Naive thymus-derived CD4-positive, alpha-beta T cell (primary cell): Measurements from ENCODE around the gene FCN2. TPM values are rescaled to one million over a fixed set of nuclear protein-coding genes. Genes with fewer than 3 reads are reported as not detected.

ENCODE experiments used
- ATAC-seq: fragments of 150-1000 bp; cut with Tn5 transposase; 2 replicates; pipeline ENCODE4 v1.10.0; 2021; ENCODE audit warnings: mild to moderate bottlenecking, moderate library complexity
- CTCF ChIA-PET: fragments of 350-600 bp; sonication (Branson Sonifier 250); formaldehyde crosslinking; loops from one replicate; lab custom pipeline; 2021; ENCODE audit warnings: antibody characterized with exemption; lab: Charles Lee
- POLR2A ChIA-PET: fragments of 350-600 bp; sonication (Branson Sonifier 250); formaldehyde crosslinking; loops from one replicate; lab custom pipeline; 2021; ENCODE audit warnings: antibody characterized with exemption, inconsistent platforms; lab: Charles Lee
- DNase-seq, 9 donors: peaks; one replicate each; pipeline versions ENCODE4 v3.0.0 to v3.0.0-alpha.2; 2020 to 2022; ENCODE audit warnings: mixed read lengths in 1 of 9
- H3K27ac ChIP-seq: one replicate; pipeline ENCODE4 v1.7.0; 2013; ENCODE audit warnings: mild to moderate bottlenecking, low read depth, low read length, moderate library complexity
- H3K27me3 ChIP-seq, 2 donors: one replicate each; pipeline ENCODE4 v1.7.0; 2013; ENCODE audit warnings: low read length in 2 of 2, mild to moderate bottlenecking in 2 of 2, moderate library complexity in 2 of 2; ENCODE audit not compliant: control insufficient read depth in 2 of 2, insufficient read depth in 2 of 2
- H3K36me3 ChIP-seq, 3 experiments: 1 replicate in 2 of 3; 2 replicates in 1 of 3; pipeline ENCODE4 v1.7.0; 2013; ENCODE audit warnings: low read length in 3 of 3, mild to moderate bottlenecking in 3 of 3, moderate library complexity in 1 of 3; ENCODE audit not compliant: insufficient read depth in 3 of 3, control insufficient read depth in 2 of 3
- H3K4me1 ChIP-seq, 2 donors: one replicate each; pipeline ENCODE4 v1.7.0; 2013; ENCODE audit warnings: low read length in 2 of 2, mild to moderate bottlenecking in 2 of 2, moderate library complexity in 1 of 2; ENCODE audit not compliant: control insufficient read depth in 2 of 2, insufficient read depth in 2 of 2
- H3K4me3 ChIP-seq: 2 replicates; pipeline ENCODE4 v1.7.0; 2013; ENCODE audit warnings: mild to moderate bottlenecking, low read length
- H3K9me3 ChIP-seq, 3 experiments: 1 replicate in 2 of 3; 2 replicates in 1 of 3; pipeline ENCODE4 v1.7.0; 2013; ENCODE audit warnings: low read length in 3 of 3; ENCODE audit not compliant: control insufficient read depth in 2 of 3
- H3K27ac Mint-ChIP-seq, 9 donors: one replicate each; pipeline ENCODE4 v1.8.0; 2020 to 2022; ENCODE audit warnings: mixed read lengths in 9 of 9, mild to moderate bottlenecking in 8 of 9, moderate library complexity in 5 of 9, inconsistent platforms in 2 of 9
- H3K27me3 Mint-ChIP-seq, 5 donors: one replicate each; pipeline ENCODE4 v1.8.0; 2021 to 2022; ENCODE audit warnings: mixed read lengths in 5 of 5, mild to moderate bottlenecking in 1 of 5
- H3K36me3 Mint-ChIP-seq, 5 donors: one replicate each; pipeline ENCODE4 v1.8.0; 2020 to 2022; ENCODE audit warnings: mixed read lengths in 5 of 5, mild to moderate bottlenecking in 3 of 5, inconsistent platforms in 1 of 5
- H3K4me1 Mint-ChIP-seq, 7 donors: one replicate each; pipeline ENCODE4 v1.8.0; 2020 to 2022; ENCODE audit warnings: mixed read lengths in 7 of 7, mild to moderate bottlenecking in 3 of 7, inconsistent platforms in 1 of 7
- H3K4me3 Mint-ChIP-seq, 10 donors: one replicate each; pipeline ENCODE4 v1.8.0; 2020 to 2022; ENCODE audit warnings: mild to moderate bottlenecking in 10 of 10, mixed read lengths in 10 of 10, moderate library complexity in 6 of 10, inconsistent platforms in 2 of 10
- H3K9me3 Mint-ChIP-seq, 11 donors: one replicate each; pipeline ENCODE4 v1.8.0; 2020 to 2022; ENCODE audit warnings: mixed read lengths in 11 of 11, mild to moderate bottlenecking in 4 of 11, inconsistent platforms in 1 of 11, moderate library complexity in 1 of 11
- intact Hi-C, 2 donors: fragments of 100-400 bp; cut with micrococcal nuclease; formaldehyde crosslinking; loops; one replicate each; pipeline ENCODE4 v1.15.1; 2023
- polyA plus RNA-seq, 2 donors: library from polyadenylated mRNA; unstranded; fragments of 300-500 nt; fragmentation: Illumina TruSeq; gene quantifications; one replicate each; pipeline ENCODE4 v1.2.3, GENCODE V29; 2021
- total RNA-seq, 6 experiments: library from RNA in 5 of 6; stranded (reverse) in 5 of 6; gene quantifications; 1 replicate in 5 of 6; 2 replicates in 1 of 6; pipeline ENCODE4 v1.2.3 and lab custom pipeline; 2021 to 2026

The FCN2 gene
- total and polyA plus RNA-seq, 7 experiments from 2014 or later: not detected

DNA sequence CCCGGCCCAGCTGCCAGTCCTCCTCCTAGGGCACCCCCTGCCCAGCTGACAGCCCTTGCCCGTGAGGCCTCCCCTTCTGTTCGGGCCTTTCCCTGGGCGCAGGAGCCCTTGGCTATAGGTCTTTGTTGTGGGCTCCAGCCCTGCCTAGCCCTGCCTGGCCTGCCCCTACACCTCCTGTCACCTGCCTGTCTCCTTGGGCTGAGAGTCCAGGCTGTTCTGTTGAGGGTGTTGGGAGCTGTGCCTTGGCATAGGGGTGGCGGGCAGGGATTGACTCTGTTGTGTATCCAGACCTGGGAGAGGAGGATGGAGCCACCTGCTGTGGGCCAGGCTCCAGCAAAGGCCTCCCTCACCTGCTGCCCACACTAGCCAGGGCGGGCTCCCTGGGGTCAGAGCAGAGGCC lies 11.6 kb downstream of the FCN2 start:
- ATAC-seq: no peak
- peaks cover 0 to 8% (median 0%) of the 10 kb centered on the region in 11 donors for H3K9me3 Mint-ChIP-seq
- DNase-seq: no peak

DNA sequence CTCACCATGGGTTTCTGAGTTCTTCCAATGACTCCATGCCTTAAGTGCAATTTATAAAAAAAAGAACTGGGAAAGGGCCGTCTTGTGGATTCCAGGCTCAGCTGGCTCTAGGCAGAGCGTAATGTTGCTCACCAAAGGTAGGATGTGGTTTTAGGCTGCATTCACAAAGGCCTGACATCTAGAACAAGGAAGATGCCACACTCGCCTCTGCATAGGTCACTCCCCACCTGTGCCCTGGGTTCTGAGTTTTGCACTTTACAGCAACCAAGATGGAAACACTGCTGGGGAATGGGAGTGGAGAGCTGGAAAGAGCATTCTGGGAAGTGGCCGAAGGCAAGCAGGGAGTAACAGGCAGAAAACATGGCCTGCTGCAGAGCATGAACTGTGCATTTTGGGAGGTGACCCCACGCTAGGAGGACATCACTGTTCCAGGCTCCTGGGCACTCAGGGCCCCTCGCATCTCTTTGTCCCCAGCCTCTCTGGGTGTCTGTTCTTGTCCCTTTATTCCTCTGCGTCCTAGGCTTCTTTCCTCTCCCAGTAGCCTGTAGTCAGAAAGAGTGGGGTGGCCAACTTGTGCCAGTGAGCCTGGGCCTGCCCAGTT lies 12.3 kb downstream of the FCN2 start:
- no peak overlapping the region for H3K4me3 ChIP-seq
- POLR2A ChIA-PET: no interaction called here
- H3K36me3 Mint-ChIP-seq: no peaks in the 10 kb centered on the region
- intact Hi-C loops: no loop called here
- peaks cover 0 to 28% (median 15%) of the 10 kb centered on the region in 5 donors for H3K27me3 Mint-ChIP-seq
- H3K4me3 Mint-ChIP-seq: no peak overlapping the region
- no peak overlapping the region for H3K27ac ChIP-seq
- peaks cover 0 to 5% (median 0%) of the 10 kb centered on the region in 3 experiments for H3K9me3 ChIP-seq
- H3K36me3 ChIP-seq: no peaks in the 10 kb centered on the region
- no peak for DNase-seq
- peaks cover 0 to 11% (median 0%) of the 10 kb centered on the region in 11 donors for H3K9me3 Mint-ChIP-seq
- H3K27me3 ChIP-seq: peaks cover 0 to 3% of the 10 kb centered on the region in 2 donors
- no peak overlapping the region for H3K27ac Mint-ChIP-seq
- H3K4me1 ChIP-seq: no peaks in the 10 kb centered on the region
- ATAC-seq: no peak
- CTCF ChIA-PET: no interaction called here
- H3K4me1 Mint-ChIP-seq: peaks cover 0 to 2% (median 0%) of the 10 kb centered on the region in 7 donors

More for the DNA sequence above, 11.6 kb downstream of the FCN2 start:
- Mint-ChIP-seq H3K4me1 (peaks cover 0 to 5% (median 0%) of the 10 kb centered on the region in 7 donors), H3K27me3 (peaks cover 0 to 31% (median 15%) of the 10 kb centered on the region in 5 donors), H3K4me3 (no peak overlapping the region), H3K27ac (no peak overlapping the region), H3K36me3 (no peaks in the 10 kb centered on the region)
- no peak overlapping the region for H3K27ac ChIP-seq
- peaks cover 0 to 3% of the 10 kb centered on the region in 2 donors for H3K27me3 ChIP-seq
- POLR2A ChIA-PET: no interaction called here
- no peak overlapping the region for H3K4me3 ChIP-seq
- H3K36me3 ChIP-seq: no peaks in the 10 kb centered on the region
- no peaks in the 10 kb centered on the region for H3K4me1 ChIP-seq
- H3K9me3 ChIP-seq: peaks cover 0 to 5% (median 0%) of the 10 kb centered on the region in 3 experiments
- CTCF ChIA-PET: no interaction called here
- intact Hi-C loops: no loop called here

DNA sequence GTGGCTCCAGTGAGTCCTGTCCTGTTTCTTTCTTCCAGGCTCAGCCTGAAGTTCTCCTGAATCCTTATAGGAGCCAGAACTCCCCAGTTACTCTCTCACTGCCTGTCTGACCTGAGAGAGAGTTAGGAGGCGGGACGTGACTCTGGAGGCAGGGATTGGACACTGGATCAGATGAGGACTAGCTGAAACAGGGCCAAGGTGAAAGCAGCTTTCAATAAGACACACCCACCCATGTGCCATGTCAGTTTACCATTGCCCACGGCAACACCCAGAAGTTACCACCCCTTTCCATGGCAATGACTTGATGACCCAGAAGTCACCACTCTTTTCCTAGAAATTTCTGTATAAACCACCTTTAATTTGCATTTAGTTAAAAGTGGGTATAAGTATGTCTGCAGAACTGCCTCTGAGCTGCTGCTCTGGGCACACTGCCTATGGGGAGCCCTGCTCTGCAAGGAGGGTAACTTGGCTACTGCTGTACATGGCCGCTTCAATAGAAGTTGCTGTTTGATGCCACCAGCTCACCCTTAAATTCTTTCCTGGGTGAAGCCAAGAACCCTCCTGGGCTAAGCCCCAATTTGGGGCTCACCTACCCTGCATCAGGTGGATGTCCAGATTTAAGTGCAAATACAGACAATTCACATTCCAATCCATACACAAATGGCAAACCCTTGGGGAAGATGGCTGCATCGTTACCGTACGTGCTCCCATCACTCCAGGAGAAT lies 13.7 kb downstream of the FCN2 start:
- DNase-seq (no peak), ATAC-seq (no peak)
- Mint-ChIP-seq H3K4me3 (no peak overlapping the region), H3K9me3 (peaks cover 3 to 24% (median 8%) of the 10 kb centered on the region in 11 donors), H3K4me1 (peaks cover 0 to 1% (median 0%) of the 10 kb centered on the region in 7 donors), H3K27me3 (peaks cover 0 to 28% (median 16%) of the 10 kb centered on the region in 5 donors), H3K36me3 (peaks cover 0 to 3% (median 0%) of the 10 kb centered on the region in 5 donors), H3K27ac (no peak overlapping the region)
- no peaks in the 10 kb centered on the region for H3K4me1 ChIP-seq
- intact Hi-C loops: no loop called here
- H3K27me3 ChIP-seq: peaks cover 0 to 3% of the 10 kb centered on the region in 2 donors
- no peaks in the 10 kb centered on the region for H3K36me3 ChIP-seq
- CTCF ChIA-PET: no interaction called here
- H3K4me3 ChIP-seq: no peak overlapping the region
- POLR2A ChIA-PET: no interaction called here
- H3K27ac ChIP-seq: no peak overlapping the region
- H3K9me3 ChIP-seq: peaks cover 0 to 9% (median 0%) of the 10 kb centered on the region in 3 experiments

DNA sequence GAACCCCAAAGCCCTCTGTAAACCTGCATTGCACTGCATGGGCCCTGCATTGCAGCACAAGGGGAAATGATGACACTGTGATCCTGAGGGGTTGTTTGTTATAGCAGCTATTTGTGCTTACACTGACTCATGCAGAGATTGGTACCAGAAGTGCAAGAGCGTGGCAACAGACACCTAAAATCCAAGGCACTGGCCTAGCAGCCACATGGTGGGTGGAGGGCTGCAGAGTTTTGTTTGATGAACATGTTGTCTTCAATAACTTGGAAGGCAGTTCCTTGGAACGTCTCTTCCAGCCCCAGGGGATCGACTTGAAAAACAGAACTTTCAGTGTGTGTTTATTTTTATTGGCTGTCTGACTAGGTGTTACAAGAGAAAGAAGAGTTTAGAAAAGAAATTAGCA lies 14.5 kb downstream of the FCN2 start:
- no peaks in the 10 kb centered on the region for H3K4me1 ChIP-seq
- no peak overlapping the region for H3K4me3 ChIP-seq
- peaks cover 0 to 5% (median 0%) of the 10 kb centered on the region in 5 donors for H3K36me3 Mint-ChIP-seq
- H3K27me3 Mint-ChIP-seq: peaks cover 2 to 28% (median 18%) of the 10 kb centered on the region in 5 donors
- DNase-seq (no peak), ATAC-seq (no peak)
- ChIA-PET CTCF (no interaction called here), POLR2A (no interaction called here)
- no peaks in the 10 kb centered on the region for H3K36me3 ChIP-seq
- H3K9me3 Mint-ChIP-seq: peaks cover 5 to 32% (median 11%) of the 10 kb centered on the region in 11 donors
- intact Hi-C loops: no loop called here
- H3K9me3 ChIP-seq: peaks cover 0 to 9% (median 0%) of the 10 kb centered on the region in 3 experiments
- no peak overlapping the region for H3K27ac Mint-ChIP-seq
- H3K4me3 Mint-ChIP-seq: no peak overlapping the region
- peaks cover 0 to 1% (median 0%) of the 10 kb centered on the region in 7 donors for H3K4me1 Mint-ChIP-seq
- no peak overlapping the region for H3K27ac ChIP-seq
- H3K27me3 ChIP-seq: peaks cover 0 to 3% of the 10 kb centered on the region in 2 donors

DNA sequence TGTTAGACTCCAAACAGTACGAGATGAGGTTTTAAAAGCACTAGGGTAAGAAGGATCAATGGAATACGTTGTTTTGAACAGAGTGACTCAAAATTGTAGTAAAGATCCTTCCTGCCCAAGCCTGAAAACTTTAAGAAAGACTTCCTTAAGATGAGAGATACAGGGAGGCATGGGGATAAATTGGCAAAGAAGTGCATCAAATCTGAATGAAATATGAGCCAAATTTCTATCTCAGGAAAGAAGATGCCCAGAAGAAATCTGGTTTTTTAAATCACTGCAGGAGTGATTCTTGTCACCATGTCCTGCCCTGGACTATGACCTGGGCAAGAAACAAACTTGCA lies 14.9 kb downstream of the FCN2 start:
- H3K4me3 Mint-ChIP-seq: no peak overlapping the region
- ChIA-PET CTCF (no interaction called here), POLR2A (no interaction called here)
- intact Hi-C loops: no loop called here
- H3K9me3 Mint-ChIP-seq: peaks cover 5 to 32% (median 11%) of the 10 kb centered on the region in 11 donors
- peaks cover 0 to 1% (median 0%) of the 10 kb centered on the region in 7 donors for H3K4me1 Mint-ChIP-seq
- H3K27ac ChIP-seq: no peak overlapping the region
- H3K27me3 Mint-ChIP-seq: peaks cover 2 to 28% (median 20%) of the 10 kb centered on the region in 5 donors
- no peaks in the 10 kb centered on the region for H3K36me3 ChIP-seq
- H3K27ac Mint-ChIP-seq: no peak overlapping the region
- H3K4me1 ChIP-seq: no peaks in the 10 kb centered on the region
- DNase-seq (no peak), ATAC-seq (no peak)
- no peak overlapping the region for H3K4me3 ChIP-seq
- peaks cover 0 to 9% (median 0%) of the 10 kb centered on the region in 3 experiments for H3K9me3 ChIP-seq
- peaks cover 0 to 5% (median 0%) of the 10 kb centered on the region in 5 donors for H3K36me3 Mint-ChIP-seq
- H3K27me3 ChIP-seq: peaks cover 0 to 3% of the 10 kb centered on the region in 2 donors

DNA sequence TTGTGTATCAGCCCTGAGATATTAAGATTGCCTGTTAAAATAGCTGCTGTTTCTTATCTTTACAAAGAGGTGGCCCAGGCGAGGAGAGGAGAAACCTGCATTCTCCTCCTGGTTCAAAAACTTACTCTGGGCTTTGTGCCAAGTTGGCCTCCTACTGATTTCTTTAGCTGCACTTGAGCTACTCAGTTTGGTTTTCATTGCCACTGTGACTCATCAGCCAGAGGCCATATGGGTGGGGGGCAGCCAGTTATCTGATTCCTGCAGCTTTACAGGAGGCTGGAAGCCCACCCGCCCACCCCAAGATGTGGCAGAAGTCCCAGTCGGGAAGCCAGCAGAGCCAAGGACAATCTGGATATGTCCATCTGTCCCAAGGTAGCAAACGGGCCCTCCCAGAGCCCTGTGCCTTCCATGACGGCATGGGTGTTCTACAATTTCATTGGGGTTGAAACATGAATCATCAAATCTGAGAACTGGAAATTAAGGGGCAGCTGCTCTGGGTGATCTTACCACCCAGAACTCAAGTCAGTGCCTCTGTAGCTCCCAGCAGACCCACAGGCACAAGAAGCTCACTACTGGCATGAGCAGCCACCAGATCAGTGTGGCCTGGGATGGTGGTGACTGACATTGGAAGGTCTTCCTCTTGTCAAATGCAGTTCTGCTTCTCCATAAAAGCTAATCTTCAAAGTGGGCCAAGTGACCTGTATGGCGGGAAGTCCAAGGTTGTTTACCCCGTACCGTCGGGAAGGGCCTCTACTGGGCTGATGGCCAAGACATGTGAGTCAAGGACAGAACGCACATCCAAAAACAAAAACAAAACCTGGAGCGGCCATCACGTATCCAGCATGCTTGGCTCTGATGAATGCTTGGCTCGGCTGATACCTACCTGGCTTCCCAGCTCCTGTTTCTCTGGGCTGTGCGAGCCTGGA lies 15.6 kb downstream of the FCN2 start:
- Mint-ChIP-seq H3K27me3 (peaks cover 2 to 24% (median 20%) of the 10 kb centered on the region in 5 donors), H3K9me3 (peaks cover 5 to 32% (median 11%) of the 10 kb centered on the region in 11 donors), H3K36me3 (peaks cover 0 to 5% (median 0%) of the 10 kb centered on the region in 5 donors), H3K4me1 (peaks cover 0 to 1% (median 0%) of the 10 kb centered on the region in 7 donors), H3K4me3 (no peak overlapping the region), H3K27ac (no peak overlapping the region)
- ChIA-PET POLR2A (no interaction called here), CTCF (no interaction called here)
- no peaks in the 10 kb centered on the region for H3K36me3 ChIP-seq
- ATAC-seq: no peak
- H3K4me3 ChIP-seq: no peak overlapping the region
- intact Hi-C loops: no loop called here
- peaks cover 0 to 9% (median 0%) of the 10 kb centered on the region in 3 experiments for H3K9me3 ChIP-seq
- peaks cover 0 to 3% of the 10 kb centered on the region in 2 donors for H3K27me3 ChIP-seq
- no peak overlapping the region for H3K27ac ChIP-seq
- H3K4me1 ChIP-seq: no peaks in the 10 kb centered on the region
- DNase-seq: no peak
